ENCODE data around the gene IDH1.
A peak's percentile ranks its signal among the peaks of the same experiment; 100 is the strongest.
"Not testable (repeated sequence)": the region's sequence is repeated elsewhere in the genome, so short reads cannot be mapped to it uniquely, and the experiment has no call there.

Gene IDH1

DNA sequence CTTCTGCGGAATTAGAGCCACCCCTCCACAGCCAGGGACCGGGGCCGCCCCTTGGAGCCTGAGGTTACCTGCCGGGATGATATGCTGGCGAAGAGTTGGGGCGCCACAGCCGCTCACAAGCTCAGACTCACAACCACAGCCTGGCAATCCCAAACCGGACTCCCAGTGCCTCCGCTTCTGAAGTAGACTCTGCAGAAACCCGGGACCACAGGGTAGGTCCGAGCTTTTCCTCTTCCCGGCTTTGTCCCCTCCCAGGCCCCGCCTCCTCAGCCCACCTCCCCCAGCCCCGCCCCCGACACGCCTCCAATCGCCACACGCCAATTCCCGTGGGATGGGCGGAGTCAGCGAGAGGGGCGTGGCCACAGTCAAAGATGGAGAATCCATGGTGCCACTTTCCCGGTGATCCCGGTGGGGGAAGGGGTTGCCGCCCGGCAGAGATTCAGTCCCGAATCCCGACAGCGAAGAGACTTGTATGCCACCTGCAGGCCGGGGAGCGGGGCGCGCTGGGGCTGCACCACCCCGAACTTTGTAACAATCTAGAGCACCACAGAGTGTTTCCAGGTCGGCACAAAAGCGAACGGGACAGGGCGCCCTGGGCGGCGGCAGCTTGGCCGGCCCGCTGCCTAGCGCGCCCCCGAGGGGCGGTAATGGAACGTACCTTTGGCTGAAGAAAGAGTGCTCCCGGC, at the start of gene IDH1:
Gene IDH1, minus strand, starts transcription at position 201 of the 686 bp plus-strand sequence. CDS start 3,520 bp downstream, outside the sequence.
- peak; percentile 93 for DNase-seq (ENCODE audit: low spot score)

DNA sequence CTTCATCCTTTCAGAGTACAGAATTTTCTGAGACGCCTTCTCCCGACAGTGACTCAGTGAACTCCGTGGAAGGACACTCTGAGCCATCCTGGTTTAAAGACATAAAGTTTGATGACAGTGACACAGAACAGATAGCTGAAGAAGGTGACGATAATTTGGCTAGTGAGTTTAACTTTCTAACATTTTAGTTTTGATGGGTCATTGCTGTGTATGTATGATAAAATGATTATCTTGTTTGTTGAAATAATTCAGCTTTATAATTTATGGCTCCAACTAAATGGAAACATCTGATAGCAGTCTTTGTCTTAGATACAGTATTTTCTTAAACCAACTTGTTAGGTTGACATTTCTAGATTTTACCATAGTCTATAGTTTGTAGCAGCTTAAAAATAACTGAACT, 49.3 kb upstream of the IDH1 start:
- DNase-seq (ENCODE audit: low spot score) = no peak

DNA sequence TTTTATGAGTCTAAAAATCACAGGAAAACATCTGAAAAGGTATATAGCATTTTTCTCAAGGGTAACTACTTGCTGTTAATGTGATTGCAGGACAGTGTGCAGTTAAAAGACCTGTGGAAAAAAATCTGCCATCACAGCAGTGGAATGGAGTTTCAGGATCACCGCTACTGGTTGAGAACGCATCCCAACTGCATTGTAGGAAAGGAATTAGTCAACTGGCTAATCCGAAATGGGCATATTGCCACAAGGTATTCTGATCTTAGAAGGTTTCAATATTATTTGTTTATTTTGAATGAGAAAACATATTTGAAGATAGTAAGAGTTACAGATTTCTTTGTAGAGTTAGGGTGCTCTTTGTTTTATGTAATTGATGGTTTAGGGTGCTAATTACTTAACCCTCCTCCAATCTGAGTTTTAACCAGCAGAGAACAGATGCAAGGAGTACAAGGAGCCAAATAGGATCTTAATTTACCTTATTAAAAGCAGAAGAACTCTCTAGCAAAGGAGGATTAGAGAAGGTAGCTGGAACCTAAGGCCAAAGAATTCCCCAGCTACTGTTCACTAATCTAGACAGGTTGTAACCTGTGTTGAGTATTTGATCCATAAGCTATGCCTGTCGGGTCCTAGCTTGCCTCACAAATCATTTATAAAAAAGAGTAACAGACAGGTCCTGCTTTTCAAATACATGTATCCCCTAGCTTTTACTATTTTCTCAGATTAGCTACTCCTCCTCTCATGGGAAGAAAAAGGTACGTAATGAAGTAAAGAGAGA, 46.2 kb upstream of the IDH1 start:
- no peak for DNase-seq (ENCODE audit: low spot score)

DNA sequence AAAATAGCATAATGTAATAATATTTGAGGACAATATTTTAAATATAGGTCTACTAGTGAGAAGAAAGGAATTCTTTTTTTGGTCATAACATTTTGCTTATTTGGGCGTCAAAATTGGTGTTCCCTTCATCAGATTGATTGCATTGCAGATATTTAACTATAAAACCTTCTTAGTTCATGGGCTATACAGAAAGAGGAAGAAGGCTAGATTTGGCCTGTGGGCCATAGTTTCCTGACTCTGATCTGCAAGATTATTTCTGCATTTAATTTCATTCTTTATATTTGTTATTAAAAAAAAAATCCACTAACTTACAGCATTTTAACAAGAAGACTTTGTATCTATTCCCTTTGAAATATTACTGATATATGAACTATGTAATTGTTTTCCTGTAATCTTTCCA, 43.1 kb upstream of the IDH1 start:
- DNase-seq (ENCODE audit: low spot score) = no peak

DNA sequence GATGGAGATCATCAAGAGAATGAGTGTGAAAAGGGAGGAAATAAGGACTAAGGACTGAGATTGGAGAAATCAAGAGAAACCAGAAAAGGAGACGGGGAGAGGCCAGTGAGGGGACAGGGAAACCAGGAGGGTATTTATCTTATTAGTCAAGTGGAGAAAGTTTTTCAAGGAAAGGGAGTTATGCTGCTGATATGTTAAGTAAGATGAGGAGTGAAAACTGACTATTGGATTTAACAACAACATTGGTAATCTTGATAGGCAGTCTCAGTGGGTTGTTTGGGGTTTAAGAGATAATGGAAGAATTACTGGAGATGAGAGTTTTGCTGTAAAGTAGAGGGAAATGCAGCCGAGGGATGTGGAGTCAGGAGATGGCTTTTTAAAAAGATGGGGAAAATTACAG, 41.7 kb upstream of the IDH1 start:
- no peak for DNase-seq (ENCODE audit: low spot score)

DNA sequence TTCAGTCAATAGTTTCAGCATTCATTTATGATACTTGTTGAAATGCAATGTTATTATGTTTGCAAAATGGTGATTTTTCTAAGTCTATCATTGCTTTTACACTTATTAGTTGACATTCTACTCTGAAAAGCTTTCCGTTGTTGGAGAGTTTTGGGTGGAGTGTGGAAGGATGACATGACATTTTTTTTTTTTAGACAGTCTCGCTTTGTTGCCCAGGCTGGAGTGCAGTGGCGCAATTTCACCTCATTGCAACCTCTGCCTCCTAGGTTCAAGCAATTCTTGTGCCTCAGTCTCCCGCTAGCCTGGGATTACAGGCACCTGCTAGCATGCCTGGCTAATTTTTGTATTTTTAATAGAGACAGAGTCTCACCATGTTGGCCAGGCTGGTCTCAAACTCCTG, 41.0 kb upstream of the IDH1 start:
- no peak for DNase-seq (ENCODE audit: low spot score)

DNA sequence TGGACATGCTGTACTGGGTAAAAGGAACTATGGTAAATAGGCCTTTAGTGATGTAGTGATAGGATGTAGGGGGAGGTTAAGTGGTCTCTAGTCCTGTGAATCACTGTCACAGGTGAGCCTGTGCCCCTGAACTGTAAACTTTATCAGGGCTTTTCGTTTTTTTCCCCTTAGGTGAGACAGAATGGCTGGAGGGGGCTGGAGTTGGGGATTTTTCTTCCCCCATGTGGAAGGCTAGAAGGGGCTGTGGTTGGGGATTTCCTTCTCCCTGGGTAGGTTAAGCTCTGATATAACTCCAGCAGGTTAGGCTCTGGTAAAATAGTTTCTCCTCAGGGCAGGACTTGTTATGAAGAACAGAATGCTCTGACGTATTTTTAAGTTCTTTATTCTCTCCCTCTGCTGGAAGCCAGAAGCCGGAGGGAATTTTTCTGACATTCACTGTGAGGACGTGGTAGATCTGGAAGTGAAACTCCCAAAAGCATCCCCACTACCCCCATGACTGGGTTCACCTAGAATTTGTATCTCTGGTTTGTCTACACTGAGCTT, 39.7 kb upstream of the IDH1 start:
- no peak for DNase-seq (ENCODE audit: low spot score)

DNA sequence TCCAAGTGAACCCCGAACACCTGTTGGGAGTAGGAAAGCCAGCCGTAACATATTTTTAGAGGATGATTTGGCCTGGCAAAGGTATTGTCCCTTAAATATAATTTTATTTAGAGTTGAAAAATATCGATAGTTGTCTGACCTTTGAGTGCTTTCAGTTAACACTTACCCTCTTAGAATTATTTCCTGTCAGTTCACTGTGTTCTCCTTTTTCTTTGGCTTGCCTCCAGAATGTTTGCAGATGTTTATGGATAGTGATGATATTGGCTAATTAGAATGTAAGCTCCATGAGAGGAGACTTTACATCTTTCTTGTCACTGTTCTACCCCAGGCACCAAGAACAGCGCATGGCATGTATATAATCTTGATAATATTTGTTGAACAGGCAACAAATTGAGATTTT, 31.0 kb upstream of the IDH1 start:
- no peak for DNase-seq (ENCODE audit: low spot score)

DNA sequence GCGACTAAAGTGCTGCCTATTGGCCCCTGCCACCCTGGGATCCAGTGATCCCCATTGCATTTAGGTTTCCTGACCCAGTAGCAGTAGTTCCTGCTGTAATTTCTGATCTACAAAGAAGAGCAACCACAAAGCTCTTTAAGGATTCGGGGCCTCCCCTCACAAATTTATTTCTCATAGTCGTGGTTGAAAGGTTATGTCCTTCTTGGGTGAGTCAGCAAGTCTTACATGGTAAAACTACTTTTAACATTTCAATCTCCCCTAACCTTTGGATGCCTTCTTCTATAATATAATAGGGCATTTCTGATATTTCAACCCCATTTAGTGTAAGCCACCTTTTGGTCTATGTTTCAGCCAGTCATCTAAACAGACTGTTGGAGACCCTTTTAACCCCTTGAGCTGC, 26.1 kb upstream of the IDH1 start:
- no peak for DNase-seq (ENCODE audit: low spot score)

DNA sequence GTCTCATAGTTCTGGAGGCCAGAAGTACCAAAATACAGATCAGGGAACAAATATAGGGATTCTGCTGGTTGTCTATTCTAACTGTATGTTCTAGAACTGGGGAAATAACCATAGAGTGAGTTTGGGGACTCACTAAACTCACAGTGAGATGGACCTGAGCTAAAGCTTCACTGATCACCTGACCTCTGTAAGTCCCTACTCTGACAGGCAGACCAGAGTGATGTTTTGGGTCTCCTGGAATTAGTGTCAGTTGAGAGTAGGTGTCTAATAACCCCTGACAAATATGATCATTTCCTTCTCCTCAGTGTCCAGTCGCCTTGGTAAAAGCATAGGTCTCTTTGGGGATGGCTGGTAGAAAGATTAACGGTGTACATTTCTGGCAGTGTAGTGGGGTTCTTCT, 25.4 kb upstream of the IDH1 start:
- no peak for DNase-seq (ENCODE audit: low spot score)

DNA sequence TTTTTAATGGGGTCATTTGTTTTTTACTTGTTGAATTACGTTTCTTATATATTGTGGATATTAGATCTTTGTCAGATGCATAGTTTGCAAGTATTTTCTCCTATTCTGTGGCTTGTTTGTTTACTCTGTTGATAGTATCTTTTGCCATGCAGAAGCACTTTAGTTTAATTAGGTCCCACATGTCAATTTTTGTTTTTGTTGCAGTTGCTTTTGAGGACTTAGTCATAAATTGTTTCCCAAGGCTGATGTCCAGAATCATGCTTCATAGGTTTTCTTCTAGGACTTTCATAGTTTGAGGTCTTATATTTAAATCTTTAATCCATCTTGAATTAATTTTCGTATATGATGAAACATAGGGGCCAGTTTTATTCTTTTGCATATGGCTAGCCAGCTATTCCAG, 24.4 kb upstream of the IDH1 start:
- no peak for DNase-seq (ENCODE audit: low spot score)

DNA sequence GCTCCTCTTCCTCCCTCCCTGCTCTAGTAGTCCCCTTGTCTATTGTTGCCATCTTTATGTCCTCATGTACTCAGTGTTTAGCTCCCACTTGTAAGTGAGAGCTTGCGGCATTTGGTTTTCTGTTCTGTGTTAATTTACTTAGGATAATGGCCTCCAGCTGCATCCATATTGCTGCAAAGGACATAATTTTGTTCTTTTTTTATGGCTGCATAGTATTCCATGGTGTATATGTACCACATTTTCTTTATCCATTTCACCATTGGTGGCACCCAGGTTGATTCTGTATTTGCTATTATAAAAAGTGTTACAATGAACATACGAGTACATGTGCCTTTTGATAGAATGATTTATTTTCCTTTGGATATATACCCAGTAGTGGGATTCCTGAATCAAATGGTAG, 23.7 kb upstream of the IDH1 start:
- DNase-seq (ENCODE audit: low spot score) = no peak

DNA sequence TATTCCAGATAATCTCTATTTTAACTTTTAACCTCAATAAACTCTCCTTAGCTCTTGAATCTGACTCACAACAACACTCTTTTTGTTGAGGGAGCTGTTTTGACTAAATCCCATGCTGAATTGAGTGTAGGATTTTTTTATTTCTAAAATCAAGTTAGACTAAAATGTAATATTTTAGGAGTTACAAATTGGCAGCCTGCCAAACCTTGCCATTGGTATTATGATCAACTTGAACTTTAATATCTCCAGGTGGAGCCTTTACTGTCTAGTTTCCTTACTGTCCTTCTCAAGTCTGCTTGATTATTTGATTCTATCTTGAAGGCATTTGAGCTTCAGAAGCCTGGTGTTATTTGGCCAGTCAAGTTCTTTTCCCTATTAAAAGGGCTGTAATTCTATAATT, 19.9 kb upstream of the IDH1 start:
- DNase-seq (ENCODE audit: low spot score) = no peak

DNA sequence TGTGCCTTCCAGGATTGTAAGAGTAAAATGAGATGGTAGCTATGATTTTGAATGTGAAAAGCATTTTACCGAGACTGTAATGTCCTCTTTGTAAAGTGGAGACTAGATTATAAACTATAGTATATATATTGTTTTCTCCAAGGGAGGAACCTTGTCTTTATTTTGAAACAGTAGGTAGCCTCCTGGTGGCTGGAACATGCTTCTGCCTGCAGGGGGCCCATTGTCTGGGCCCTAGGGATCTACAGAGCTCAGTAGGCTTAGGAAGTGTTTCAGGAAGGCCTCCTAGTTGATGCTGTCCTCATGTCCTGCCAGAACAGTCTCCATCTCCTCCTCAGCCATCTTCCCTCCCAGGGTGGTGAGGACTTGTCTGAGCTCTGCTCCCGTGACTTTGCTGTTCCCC, 14.2 kb upstream of the IDH1 start:
- no peak for DNase-seq (ENCODE audit: low spot score)

DNA sequence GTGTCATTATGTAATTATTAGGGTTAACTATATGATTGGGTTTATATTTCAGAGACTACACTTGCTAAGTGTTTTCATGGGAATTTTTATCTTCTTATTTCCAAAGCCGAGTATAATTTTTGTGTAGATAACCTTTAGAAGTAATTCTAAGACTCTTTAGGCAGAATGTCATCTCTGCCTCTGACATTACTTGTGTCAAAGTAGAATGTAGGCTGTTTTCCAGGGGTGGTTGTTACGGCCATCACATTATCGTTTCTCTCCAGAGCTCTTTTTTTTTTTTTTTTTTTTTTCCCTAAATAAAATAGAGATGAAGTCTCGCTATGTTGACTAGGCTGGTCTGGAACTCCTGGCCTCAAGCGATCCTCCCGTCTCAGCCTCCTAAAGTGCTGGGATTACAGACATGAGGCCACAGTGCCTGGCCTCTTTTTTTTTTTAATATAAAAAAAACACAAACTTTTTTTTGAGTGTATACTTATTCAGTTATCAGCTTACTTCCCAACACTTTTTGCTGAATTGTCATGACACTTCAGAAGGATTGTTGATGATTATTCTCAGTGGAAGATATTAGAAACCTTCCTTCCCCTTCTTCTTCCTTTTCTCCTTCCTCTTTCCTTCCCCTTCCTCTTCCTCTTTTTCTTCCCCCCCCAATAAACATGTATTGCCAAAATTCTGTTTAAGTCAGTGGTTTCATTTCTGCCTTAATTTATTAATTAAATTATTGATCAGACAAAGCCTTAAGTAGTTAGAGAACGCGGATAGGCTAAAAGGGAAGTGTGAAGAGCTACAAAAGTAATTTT, 13.5 kb upstream of the IDH1 start:
- no peak for DNase-seq (ENCODE audit: low spot score)

DNA sequence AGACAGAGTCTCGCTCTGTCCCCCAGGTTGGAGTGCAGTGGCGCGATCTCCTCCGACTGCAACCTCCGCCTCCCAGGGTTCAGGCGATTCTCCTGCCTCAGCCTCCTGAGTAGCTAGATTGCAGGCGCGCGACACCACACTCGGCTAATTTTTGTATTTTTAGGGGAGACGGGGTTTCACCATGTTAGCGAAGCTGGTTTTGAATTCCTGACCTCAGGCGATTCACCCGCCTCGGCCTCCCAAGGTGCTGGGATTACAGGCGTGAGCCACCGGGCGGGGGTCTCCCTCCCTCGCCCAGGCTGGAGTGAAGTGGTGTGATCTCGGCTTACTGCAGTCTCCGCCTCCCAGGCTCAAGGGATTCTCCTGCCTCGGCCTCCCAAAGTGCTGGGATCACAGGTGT, 12.7 kb upstream of the IDH1 start:
- not testable (repeated sequence) for DNase-seq (ENCODE audit: low spot score)

DNA sequence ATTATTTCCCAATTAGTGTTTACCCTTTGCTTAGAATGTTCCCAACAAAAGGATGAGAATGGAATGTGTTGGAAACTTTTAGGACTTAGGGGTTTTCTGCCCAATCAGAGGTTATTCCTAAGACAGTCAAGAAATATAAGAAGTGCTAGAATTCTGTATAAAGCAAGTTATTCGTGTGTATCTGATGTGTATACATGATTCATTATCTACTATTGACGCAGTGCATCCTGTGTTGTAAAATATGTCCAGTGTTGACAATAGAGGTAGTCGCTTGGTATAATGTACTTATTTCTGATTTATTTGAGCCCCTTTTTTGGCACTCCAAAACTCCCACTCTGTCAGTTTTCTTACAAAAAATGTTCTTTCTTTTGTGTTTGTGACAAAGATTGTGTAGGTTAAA, 12.1 kb upstream of the IDH1 start:
- peak; percentile 76 for DNase-seq (ENCODE audit: low spot score)

DNA sequence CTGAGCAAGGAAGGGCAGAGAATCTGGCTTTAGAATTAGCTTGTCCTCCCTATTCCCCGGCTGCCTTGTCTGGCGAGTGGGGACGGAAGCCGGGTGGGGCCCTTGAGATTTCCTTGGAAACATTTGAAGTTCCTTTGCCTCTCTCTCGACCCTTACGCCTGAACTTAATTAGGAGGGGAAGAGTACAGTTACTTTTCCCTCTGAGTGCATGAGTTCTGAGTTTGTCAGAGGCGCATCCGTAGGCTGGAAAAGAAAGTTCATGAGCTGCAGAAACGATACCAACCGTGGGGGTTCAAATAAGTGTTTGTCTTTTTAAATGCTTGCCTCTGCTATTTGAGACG, 11.7 kb upstream of the IDH1 start:
- DNase-seq (ENCODE audit: low spot score) = peak; percentile 47

DNA sequence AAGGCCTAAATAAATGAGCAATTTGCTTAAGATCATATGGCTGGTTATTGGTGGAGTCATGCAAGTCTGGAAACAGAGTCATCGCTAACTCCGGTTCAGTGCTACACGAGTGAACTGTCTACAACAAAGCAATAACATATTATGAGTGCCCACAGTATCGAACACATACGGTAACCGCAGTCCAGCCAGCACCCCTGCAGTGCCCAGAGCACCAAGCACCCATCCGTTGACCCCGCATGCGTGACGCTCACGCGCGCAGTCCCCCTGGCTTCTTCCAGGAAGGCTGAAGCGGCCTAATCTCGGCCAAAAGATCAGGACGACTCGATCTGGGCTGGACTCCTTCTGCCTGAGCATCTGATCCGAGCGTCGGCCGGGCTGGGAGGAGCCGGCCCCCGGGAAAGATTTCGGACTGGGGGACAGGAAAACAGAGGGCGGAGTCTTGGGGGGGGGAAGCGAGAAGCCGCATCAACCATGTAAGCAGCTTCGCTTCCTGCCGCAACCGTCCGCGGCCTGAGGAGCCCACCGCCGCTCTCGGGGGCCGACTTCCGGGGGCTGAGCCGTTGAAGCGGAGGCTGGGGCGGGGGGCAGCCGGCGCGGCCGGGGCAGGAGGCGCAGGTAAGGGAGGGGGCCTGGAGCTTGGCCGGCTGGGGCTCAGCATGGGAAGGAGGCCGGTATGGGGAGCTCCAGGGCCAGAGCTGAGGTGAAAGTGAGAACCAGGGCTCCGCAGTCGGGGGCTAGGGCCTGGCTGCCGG, 11.1 kb upstream of the IDH1 start, which contains the start of gene PIKFYVE:
Gene PIKFYVE, plus strand, starts transcription at position 455 of the 752 bp plus-strand sequence. CDS start 5,265 bp downstream, outside the sequence.
- DNase-seq (ENCODE audit: low spot score) = peak; percentile 99

DNA sequence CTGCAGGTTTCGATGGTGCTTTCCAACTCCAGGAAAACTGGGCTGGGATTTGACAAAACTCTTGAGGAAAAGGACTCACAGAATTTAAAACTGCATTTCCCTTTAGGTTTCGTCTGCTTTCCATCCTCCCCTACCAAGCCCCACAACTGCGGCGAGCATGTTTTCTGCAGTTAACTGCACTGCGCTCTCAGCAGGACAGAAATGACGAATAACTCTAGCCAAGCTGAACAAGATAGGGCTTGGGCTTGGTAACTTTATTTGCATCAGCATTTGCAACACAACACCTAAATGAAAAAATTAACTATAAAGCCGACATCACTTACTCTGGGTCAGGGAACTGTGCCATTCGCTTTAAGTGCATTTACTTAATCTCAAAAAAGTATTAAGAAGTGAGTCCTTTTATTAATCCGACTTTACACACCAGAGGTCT, 10.5 kb upstream of the IDH1 start:
- peak; percentile 73 for DNase-seq (ENCODE audit: low spot score)

DNA sequence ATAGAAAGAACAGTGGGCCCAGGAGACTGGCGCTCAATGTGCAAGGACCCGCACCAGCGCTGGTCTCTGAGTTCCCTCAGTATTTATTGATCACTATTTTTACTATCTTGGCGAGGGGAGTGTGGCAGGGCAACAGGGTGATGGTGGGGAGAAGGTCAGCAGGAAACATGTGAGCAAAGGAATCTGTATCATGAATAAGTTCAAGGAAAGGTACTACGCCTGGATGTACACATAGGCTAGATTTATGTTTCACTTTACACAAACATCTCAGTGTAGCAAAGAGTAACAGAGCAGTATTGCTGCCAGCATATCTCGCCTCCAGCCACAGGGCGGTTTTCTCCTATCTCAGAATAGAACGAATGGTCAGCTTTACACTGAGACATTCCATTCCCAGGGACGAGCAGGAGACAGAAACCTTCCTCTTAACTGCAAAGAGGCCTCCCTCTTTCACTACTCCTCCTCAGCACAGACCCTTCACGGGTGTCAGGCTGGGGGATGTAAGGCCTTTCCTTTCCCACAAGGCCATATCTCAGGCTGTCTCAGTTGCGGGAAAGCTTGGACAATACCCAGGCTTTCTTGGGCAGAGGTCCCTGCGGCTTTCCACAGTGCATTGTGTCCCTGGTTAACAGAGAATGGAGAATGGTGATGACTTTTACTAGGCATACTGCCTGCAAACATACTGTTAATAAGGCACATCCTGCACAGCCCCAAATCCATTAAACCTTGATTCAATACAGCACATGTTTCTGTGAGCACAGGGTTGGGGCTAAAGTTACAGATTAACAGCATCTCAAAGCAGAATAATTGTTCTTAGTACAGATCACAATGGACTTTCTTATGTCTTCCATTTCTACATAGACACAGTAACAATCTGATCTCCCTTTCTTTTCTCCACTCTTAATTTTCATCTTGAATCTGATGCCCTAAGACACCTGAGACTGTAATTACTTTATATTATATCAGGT, 2.3 kb upstream of the IDH1 start:
- DNase-seq (ENCODE audit: low spot score) = not testable (repeated sequence)
